Uterus (tissue), 4 donors: ENCODE data around the gene PRKAR2A. TPM values are rescaled to one million over a fixed set of nuclear protein-coding genes. Genes with fewer than 3 reads are reported as not detected.
A peak's percentile ranks its signal among the peaks of the same experiment; 100 is the strongest.

Experiments
- DNase-seq, 2 donors: peaks; one replicate each; pipeline ENCODE4 v3.0.0-alpha.2; 2019 to 2020
- H3K27ac ChIP-seq, 2 donors: fragments of 200-600 bp; sonication (generic); 1 replicate in 1 of 2; 2 replicates in 1 of 2; pipeline ENCODE4 v1.5.1; 2016 to 2018
- H3K27me3 ChIP-seq, 2 donors: fragments of 200-600 bp; sonication (generic); one replicate each; pipeline ENCODE4 v1.5.1; 2018 to 2019; ENCODE audit warnings: control low read depth in 1 of 2
- H3K36me3 ChIP-seq, 2 donors: fragments of 200-600 bp; sonication (generic); one replicate each; pipeline ENCODE4 v1.5.1; 2019; ENCODE audit warnings: control low read depth in 1 of 2
- H3K4me1 ChIP-seq, 2 donors: fragments of 200-600 bp; sonication (generic); one replicate each; pipeline ENCODE4 v1.5.1; 2018 to 2019; ENCODE audit warnings: control low read depth in 1 of 2
- H3K4me3 ChIP-seq, 2 donors: fragments of 200-600 bp; sonication (generic); 1 replicate in 1 of 2; 2 replicates in 1 of 2; pipeline ENCODE4 v1.5.1; 2018 to 2019; ENCODE audit warnings: mild to moderate bottlenecking in 1 of 2
- H3K9me3 ChIP-seq, 2 donors: fragments of 200-600 bp; sonication (generic); one replicate each; pipeline ENCODE4 v1.5.1; 2019; ENCODE audit warnings: control low read depth in 1 of 2
- CTCF ChIP-seq, 4 experiments: fragments of 200-600 bp in 2 of 4; fragments of 450-650 bp in 2 of 4; sonication (generic) in 2 of 4; IDR thresholded peaks; one replicate each; pipeline ENCODE4 v1.5.1; 2016 to 2019; ENCODE audit warnings: antibody characterized with exemption in 4 of 4, mild to moderate bottlenecking in 2 of 4, moderate library complexity in 1 of 4
- POLR2A ChIP-seq, 2 donors: fragments of 450-650 bp; IDR thresholded peaks; one replicate each; pipeline ENCODE4 v1.6.1; 2016; ENCODE audit warnings: antibody characterized with exemption in 2 of 2, mild to moderate bottlenecking in 1 of 2, moderate library complexity in 1 of 2
- intact Hi-C: fragments of 100-400 bp; cut with DNase I; formaldehyde crosslinking; loops from one replicate; pipeline ENCODE4 v1.15.1; 2023; ENCODE audit warnings: low total_unique reads
- total RNA-seq, 4 donors: library from RNA; depleted of rRNA in 3 of 4; stranded (reverse); fragments of >200 nt in 3 of 4; gene quantifications; one replicate each; pipeline versions ENCODE4 v1.1.0 to v1.2.4, GENCODE V29; 2014 to 2023
- donor health status: DM: yes; HTN: yes; CAD: no.

The PRKAR2A gene
- total RNA-seq, 4 donors from 2014 or later, result 5.4 to 59.0 (median 26.3) TPM

- H3K4me1 ChIP-seq, result peaks cover 0 to 5% of the 10 kb centered on the region in 2 donors
- no peak overlapping the region for H3K27ac ChIP-seq
- no peaks in the 10 kb centered on the region for H3K27me3 ChIP-seq
- no peak for TF ChIP-seq CTCF (IDR thresholded peaks at IDR 0.05)
- no peak for TF ChIP-seq POLR2A (IDR thresholded peaks at IDR 0.05)
- H3K36me3 ChIP-seq, result no peaks in the 10 kb centered on the region
- no peak overlapping the region for H3K4me3 ChIP-seq
- no peak for DNase-seq
- H3K9me3 ChIP-seq, result no peaks in the 10 kb centered on the region
- intact Hi-C loops, result no loop called here
Measured at GRCh38 chr3:48702320-48702920, 145.3 kb downstream of the PRKAR2A start.

GRCh38 chr3:48700731-48701405 lies 146.8 kb downstream of the PRKAR2A start:
- peaks cover 0 to 5% of the 10 kb centered on the region in 2 donors for H3K4me1 ChIP-seq
- no peaks in the 10 kb centered on the region for H3K27me3 ChIP-seq
- intact Hi-C loops, result no loop called here
- DNase-seq, result no peak
- TF ChIP-seq CTCF (IDR thresholded peaks at IDR 0.05) (no peak), POLR2A (IDR thresholded peaks at IDR 0.05) (no peak)
- no peak overlapping the region for H3K4me3 ChIP-seq
- H3K9me3 ChIP-seq, result no peaks in the 10 kb centered on the region
- no peak overlapping the region for H3K27ac ChIP-seq
- H3K36me3 ChIP-seq, result no peaks in the 10 kb centered on the region

- no peak for DNase-seq
- H3K4me1 ChIP-seq, result peaks cover 0 to 2% of the 10 kb centered on the region in 2 donors
- H3K4me3 ChIP-seq, result no peak overlapping the region
- no peaks in the 10 kb centered on the region for H3K27me3 ChIP-seq
- no peaks in the 10 kb centered on the region for H3K9me3 ChIP-seq
- TF ChIP-seq CTCF (IDR thresholded peaks at IDR 0.05), result no peak
- TF ChIP-seq POLR2A (IDR thresholded peaks at IDR 0.05), result no peak
- intact Hi-C loops, result no loop called here
- H3K27ac ChIP-seq, result no peak overlapping the region
- H3K36me3 ChIP-seq, result no peaks in the 10 kb centered on the region
Measured at GRCh38 chr3:48698891-48699290, 148.8 kb downstream of the PRKAR2A start.

GRCh38 chr3:48697952-48698351 lies 149.7 kb downstream of the PRKAR2A start:
- H3K27ac ChIP-seq, result peak overlapping the region in 1 of 2 donors; percentile 8
- no peak for TF ChIP-seq POLR2A (IDR thresholded peaks at IDR 0.05)
- no peak for TF ChIP-seq CTCF (IDR thresholded peaks at IDR 0.05)
- DNase-seq, result no peak

GRCh38 chr3:48696601-48697000 lies 151.1 kb downstream of the PRKAR2A start:
- Histone ChIP-seq H3K4me3 (no peak overlapping the region), H3K27me3 (no peaks in the 10 kb centered on the region), H3K9me3 (no peaks in the 10 kb centered on the region), H3K36me3 (no peaks in the 10 kb centered on the region), H3K4me1 (no peaks in the 10 kb centered on the region), H3K27ac (peak overlapping the region; percentile 97 to 99)
- TF ChIP-seq POLR2A (IDR thresholded peaks at IDR 0.05) (no peak), CTCF (IDR thresholded peaks at IDR 0.05) (no peak)
- intact Hi-C loops, result no loop called here
- DNase-seq, result no peak

More at GRCh38 chr3:48697952-48698351, 149.7 kb downstream of the PRKAR2A start:
- Histone ChIP-seq H3K4me3 (no peak overlapping the region), H3K27me3 (no peaks in the 10 kb centered on the region), H3K36me3 (no peaks in the 10 kb centered on the region), H3K4me1 (no peaks in the 10 kb centered on the region), H3K9me3 (no peaks in the 10 kb centered on the region)
- intact Hi-C loops, result no loop called here
